ENCODE measurements around the gene PIK3AP1.

DNA sequence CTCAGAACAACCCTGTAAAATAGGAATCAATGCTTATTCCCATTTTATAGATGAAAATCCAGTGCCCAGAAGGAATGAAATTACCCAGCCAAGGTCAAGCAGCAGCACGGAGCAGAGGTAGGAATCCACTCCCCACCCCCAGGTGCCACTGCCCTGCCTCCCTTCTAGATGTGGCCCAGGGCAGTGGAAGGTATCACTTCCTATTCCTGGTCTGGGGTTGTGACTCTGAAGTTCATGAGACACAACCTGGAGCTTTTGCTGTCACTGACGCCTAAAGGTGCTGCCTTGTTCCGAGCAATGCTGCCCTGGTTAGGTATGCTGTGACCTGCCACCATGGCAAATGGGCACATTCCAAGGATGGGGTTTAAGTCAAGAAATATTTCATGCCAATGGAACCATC, 53.6 kb downstream of the PIK3AP1 start:
- TF ChIP-seq, protein P1, sequence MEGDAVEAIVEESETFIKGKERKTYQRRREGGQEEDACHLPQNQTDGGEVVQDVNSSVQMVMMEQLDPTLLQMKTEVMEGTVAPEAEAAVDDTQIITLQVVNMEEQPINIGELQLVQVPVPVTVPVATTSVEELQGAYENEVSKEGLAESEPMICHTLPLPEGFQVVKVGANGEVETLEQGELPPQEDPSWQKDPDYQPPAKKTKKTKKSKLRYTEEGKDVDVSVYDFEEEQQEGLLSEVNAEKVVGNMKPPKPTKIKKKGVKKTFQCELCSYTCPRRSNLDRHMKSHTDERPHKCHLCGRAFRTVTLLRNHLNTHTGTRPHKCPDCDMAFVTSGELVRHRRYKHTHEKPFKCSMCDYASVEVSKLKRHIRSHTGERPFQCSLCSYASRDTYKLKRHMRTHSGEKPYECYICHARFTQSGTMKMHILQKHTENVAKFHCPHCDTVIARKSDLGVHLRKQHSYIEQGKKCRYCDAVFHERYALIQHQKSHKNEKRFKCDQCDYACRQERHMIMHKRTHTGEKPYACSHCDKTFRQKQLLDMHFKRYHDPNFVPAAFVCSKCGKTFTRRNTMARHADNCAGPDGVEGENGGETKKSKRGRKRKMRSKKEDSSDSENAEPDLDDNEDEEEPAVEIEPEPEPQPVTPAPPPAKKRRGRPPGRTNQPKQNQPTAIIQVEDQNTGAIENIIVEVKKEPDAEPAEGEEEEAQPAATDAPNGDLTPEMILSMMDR (conservative IDR thresholded peaks at IDR 0.05; ENCODE audit: low read length): no peak
- no peak for TF ChIP-seq EZH2phosphoT487 (IDR thresholded peaks at IDR 0.05; ENCODE audit: borderline replicate concordance)

Measured in Loucy (cell line).